ENCODE results near the gene GAS2L2. TPM values are rescaled to one million over a fixed set of nuclear protein-coding genes. Genes with fewer than 3 reads are reported as not detected.

Gene GAS2L2
- total RNA-seq, 1 donor from 2014 or later, result not detected

DNA sequence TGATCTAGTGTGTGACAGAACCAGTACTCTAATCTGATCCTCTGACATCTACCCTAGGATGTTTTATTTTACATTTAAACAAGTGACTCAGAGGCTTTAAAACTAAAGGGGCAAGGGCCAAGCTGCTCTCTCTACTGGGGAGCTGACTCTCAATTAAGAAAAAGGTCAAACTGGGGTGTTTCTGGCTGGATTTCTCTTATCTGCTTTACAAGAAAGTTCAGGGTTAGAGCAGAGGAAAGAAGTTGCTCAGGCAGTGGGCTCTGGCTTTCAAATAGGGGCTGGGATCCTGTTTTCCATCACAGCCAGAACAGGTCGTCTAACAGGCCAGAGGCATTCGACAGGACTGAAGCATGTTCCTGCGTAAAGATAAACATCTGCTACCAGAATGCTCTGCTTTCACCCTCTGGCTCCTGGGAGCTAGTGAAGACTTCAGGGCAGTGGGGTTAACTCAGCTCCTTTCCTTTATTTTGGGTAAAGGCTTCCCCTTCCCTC lies 33.9 kb upstream of the GAS2L2 start:
- no peak for DNase-seq (ENCODE audit: low read depth)
- TF ChIP-seq, protein P1, sequence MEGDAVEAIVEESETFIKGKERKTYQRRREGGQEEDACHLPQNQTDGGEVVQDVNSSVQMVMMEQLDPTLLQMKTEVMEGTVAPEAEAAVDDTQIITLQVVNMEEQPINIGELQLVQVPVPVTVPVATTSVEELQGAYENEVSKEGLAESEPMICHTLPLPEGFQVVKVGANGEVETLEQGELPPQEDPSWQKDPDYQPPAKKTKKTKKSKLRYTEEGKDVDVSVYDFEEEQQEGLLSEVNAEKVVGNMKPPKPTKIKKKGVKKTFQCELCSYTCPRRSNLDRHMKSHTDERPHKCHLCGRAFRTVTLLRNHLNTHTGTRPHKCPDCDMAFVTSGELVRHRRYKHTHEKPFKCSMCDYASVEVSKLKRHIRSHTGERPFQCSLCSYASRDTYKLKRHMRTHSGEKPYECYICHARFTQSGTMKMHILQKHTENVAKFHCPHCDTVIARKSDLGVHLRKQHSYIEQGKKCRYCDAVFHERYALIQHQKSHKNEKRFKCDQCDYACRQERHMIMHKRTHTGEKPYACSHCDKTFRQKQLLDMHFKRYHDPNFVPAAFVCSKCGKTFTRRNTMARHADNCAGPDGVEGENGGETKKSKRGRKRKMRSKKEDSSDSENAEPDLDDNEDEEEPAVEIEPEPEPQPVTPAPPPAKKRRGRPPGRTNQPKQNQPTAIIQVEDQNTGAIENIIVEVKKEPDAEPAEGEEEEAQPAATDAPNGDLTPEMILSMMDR (conservative IDR thresholded peaks at IDR 0.05; ENCODE audit: low read depth, low read length), result no peak
- no peak overlapping the region for H3K4me3 ChIP-seq (ENCODE audit: low read depth, low read length)

- TF ChIP-seq, protein P1 (conservative IDR thresholded peaks at IDR 0.05; ENCODE audit: low read depth, low read length), result no peak
- no peak overlapping the region for H3K4me3 ChIP-seq (ENCODE audit: low read depth, low read length)
- DNase-seq (ENCODE audit: low read depth), result no peak
Observed at GRCh38 chr17:35784895-35785294, 31.9 kb upstream of the GAS2L2 start.

GRCh38 chr17:35780950-35781349 lies 27.9 kb upstream of the GAS2L2 start:
- no peak overlapping the region for H3K4me3 ChIP-seq (ENCODE audit: low read depth, low read length)
- TF ChIP-seq, protein P1 (conservative IDR thresholded peaks at IDR 0.05; ENCODE audit: low read depth, low read length), result no peak
- DNase-seq (ENCODE audit: low read depth), result no peak

- DNase-seq (ENCODE audit: low read depth), result no peak
- TF ChIP-seq, protein P1 (conservative IDR thresholded peaks at IDR 0.05; ENCODE audit: low read depth, low read length), result no peak
- no peak overlapping the region for H3K4me3 ChIP-seq (ENCODE audit: low read depth, low read length)
Observed at GRCh38 chr17:35778641-35779196, 25.7 kb upstream of the GAS2L2 start.

- TF ChIP-seq, protein P1 (conservative IDR thresholded peaks at IDR 0.05; ENCODE audit: low read depth, low read length), result no peak
- H3K4me3 ChIP-seq (ENCODE audit: low read depth, low read length), result no peak overlapping the region
- no peak for DNase-seq (ENCODE audit: low read depth)
Observed at GRCh38 chr17:35775583-35775982, 22.5 kb upstream of the GAS2L2 start.

- TF ChIP-seq, protein P1 (conservative IDR thresholded peaks at IDR 0.05; ENCODE audit: low read depth, low read length), result no peak
- no peak overlapping the region for H3K4me3 ChIP-seq (ENCODE audit: low read depth, low read length)
- DNase-seq (ENCODE audit: low read depth), result no peak
Observed at GRCh38 chr17:35775039-35775438, 22.0 kb upstream of the GAS2L2 start.

GRCh38 chr17:35774499-35774898 lies 21.5 kb upstream of the GAS2L2 start:
- no peak overlapping the region for H3K4me3 ChIP-seq (ENCODE audit: low read depth, low read length)
- TF ChIP-seq, protein P1 (conservative IDR thresholded peaks at IDR 0.05; ENCODE audit: low read depth, low read length), result no peak
- no peak for DNase-seq (ENCODE audit: low read depth)

All from epithelial cell of proximal tubule (primary cell).